ENCODE measurements around the gene PLCD3. TPM values are rescaled to one million over a fixed set of nuclear protein-coding genes. Genes with fewer than 3 reads are reported as not detected.

PLCD3 gene
- total and polyA plus RNA-seq, 10 of the 15 experiments (the other 5 are each of a cell fraction or from before 2014, with no cell fraction given), result 0.02 to 1.6 (median 0.44) TPM

- TF ChIP-seq BCL3 (IDR thresholded peaks at IDR 0.05; ENCODE audit: borderline replicate concordance, insufficient read depth, low read depth, low read length, poor library complexity, severe bottlenecking) (peak; percentile 80), KDM1A (IDR thresholded peaks at IDR 0.05; ENCODE audit: borderline replicate concordance) (no peak), NFIC (IDR thresholded peaks at IDR 0.05; ENCODE audit: low read depth, low read length) (peak; percentile 99), CEBPB (IDR thresholded peaks at IDR 0.05; ENCODE audit: borderline replicate concordance in 1 of 2, low read depth in 2 of 2, low read length in 2 of 2) (peak in 1 of 2 experiments; percentile 76; a peak in 2 of 4 replicates), RAD51 (IDR thresholded peaks at IDR 0.05) (0 out of 2 replicates have a peak, but pooled peaks have one; percentile 33), TAF1 (IDR thresholded peaks at IDR 0.05; ENCODE audit: borderline replicate concordance, low read depth, low read length) (no peak), NFXL1 (IDR thresholded peaks at IDR 0.05; ENCODE audit: borderline replicate concordance) (no peak), TARDBP (IDR thresholded peaks at IDR 0.05; ENCODE audit: borderline replicate concordance) (no peak), ESRRA (IDR thresholded peaks at IDR 0.05; ENCODE audit: low read length) (no peak), MXI1 (IDR thresholded peaks at IDR 0.05; ENCODE audit: low read depth, low read length) (peak; percentile 55; the same call in 1 of the 2 replicates), FOXM1 (IDR thresholded peaks at IDR 0.05; ENCODE audit: low read depth, low read length) (peak; percentile 88), ZNF24 (IDR thresholded peaks at IDR 0.05) (peak; percentile 84), FOS (IDR thresholded peaks at IDR 0.05; ENCODE audit: borderline replicate concordance, extremely low read depth, insufficient read length) (no peak), ZNF687 (IDR thresholded peaks at IDR 0.05) (no peak), RB1 (IDR thresholded peaks at IDR 0.05; ENCODE audit: borderline replicate concordance) (no peak)
- TF ChIP-seq, protein P1, sequence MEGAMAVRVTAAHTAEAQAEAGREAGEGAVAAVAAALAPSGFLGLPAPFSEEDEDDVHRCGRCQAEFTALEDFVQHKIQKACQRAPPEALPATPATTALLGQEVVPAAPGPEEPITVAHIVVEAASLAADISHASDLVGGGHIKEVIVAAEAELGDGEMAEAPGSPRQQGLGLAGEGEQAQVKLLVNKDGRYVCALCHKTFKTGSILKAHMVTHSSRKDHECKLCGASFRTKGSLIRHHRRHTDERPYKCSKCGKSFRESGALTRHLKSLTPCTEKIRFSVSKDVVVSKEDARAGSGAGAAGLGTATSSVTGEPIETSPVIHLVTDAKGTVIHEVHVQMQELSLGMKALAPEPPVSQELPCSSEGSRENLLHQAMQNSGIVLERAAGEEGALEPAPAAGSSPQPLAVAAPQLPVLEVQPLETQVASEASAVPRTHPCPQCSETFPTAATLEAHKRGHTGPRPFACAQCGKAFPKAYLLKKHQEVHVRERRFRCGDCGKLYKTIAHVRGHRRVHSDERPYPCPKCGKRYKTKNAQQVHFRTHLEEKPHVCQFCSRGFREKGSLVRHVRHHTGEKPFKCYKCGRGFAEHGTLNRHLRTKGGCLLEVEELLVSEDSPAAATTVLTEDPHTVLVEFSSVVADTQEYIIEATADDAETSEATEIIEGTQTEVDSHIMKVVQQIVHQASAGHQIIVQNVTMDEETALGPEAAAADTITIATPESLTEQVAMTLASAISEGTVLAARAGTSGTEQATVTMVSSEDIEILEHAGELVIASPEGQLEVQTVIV (IDR thresholded peaks at IDR 0.05; ENCODE audit: borderline replicate concordance, partially characterized antibody), result no peak
- TF ChIP-seq, protein P2, sequence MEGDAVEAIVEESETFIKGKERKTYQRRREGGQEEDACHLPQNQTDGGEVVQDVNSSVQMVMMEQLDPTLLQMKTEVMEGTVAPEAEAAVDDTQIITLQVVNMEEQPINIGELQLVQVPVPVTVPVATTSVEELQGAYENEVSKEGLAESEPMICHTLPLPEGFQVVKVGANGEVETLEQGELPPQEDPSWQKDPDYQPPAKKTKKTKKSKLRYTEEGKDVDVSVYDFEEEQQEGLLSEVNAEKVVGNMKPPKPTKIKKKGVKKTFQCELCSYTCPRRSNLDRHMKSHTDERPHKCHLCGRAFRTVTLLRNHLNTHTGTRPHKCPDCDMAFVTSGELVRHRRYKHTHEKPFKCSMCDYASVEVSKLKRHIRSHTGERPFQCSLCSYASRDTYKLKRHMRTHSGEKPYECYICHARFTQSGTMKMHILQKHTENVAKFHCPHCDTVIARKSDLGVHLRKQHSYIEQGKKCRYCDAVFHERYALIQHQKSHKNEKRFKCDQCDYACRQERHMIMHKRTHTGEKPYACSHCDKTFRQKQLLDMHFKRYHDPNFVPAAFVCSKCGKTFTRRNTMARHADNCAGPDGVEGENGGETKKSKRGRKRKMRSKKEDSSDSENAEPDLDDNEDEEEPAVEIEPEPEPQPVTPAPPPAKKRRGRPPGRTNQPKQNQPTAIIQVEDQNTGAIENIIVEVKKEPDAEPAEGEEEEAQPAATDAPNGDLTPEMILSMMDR (IDR thresholded peaks at IDR 0.05 in 2 of 3, conservative IDR thresholded peaks at IDR 0.05 in 1 of 3; ENCODE audit: control insufficient read depth in 2 of 3, extremely low read depth in 1 of 3, insufficient read depth in 1 of 3, low read depth in 3 of 3, low read length in 3 of 3), result no peak
Measured at GRCh38 chr17:45063198-45063597, 69.1 kb downstream of the PLCD3 start (continued).
